Measurements from ENCODE around the gene UBL4A. TPM values are rescaled to one million over a fixed set of nuclear protein-coding genes. Genes with fewer than 3 reads are reported as not detected.

Gene UBL4A
- total RNA-seq, 1 donor from 2014 or later = 18.3 TPM

GRCh38 chrX:154441984-154442707 lies 44.3 kb downstream of the UBL4A start:
- ATAC-seq (no peak), DNase-seq (ENCODE audit: low spot score) (no peak)

- ATAC-seq = no peak
- DNase-seq (ENCODE audit: low spot score) = no peak
Measured at GRCh38 chrX:154441564-154441963, 44.9 kb downstream of the UBL4A start.

- DNase-seq (ENCODE audit: low spot score) (no peak), ATAC-seq (no peak)
Measured at GRCh38 chrX:154440623-154441357, 45.6 kb downstream of the UBL4A start.

DNA sequence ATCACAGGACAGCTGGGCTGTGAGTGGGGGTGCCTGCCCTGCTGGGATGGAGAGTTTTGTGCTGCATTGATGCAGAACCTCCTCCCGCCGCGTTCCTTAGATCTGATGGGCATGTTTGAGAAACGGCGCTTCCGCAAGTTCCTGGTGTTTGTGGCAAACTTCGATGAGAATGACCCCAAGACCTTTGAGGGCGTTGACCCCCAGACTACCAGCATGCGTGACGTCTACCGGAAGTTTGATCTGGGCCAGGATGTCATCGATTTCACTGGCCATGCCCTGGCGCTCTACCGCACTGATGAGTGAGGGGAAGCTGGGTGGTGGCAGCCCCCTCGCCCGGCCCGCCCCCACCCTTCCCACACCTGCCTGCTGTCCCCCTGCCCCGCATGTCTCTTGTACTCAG lies 46.6 kb downstream of the UBL4A start:
- ATAC-seq (peak; percentile 43), DNase-seq (ENCODE audit: low spot score) (peak; percentile 61)

- ATAC-seq = no peak
- DNase-seq (ENCODE audit: low spot score) = no peak
Measured at GRCh38 chrX:154437971-154438893, 48.2 kb downstream of the UBL4A start.

- ATAC-seq (peak; percentile 76), DNase-seq (ENCODE audit: low spot score) (peak; percentile 60)
Measured at GRCh38 chrX:154436983-154437752, 49.2 kb downstream of the UBL4A start, which contains the start of gene GDI1. GDI1 (plus strand) TSS chrX:154437154; CDS start chrX:154437255, 101 bp downstream.

- peak; percentile 67 for ATAC-seq
Measured at GRCh38 chrX:154436374-154436982, 49.9 kb downstream of the UBL4A start.

GRCh38 chrX:154435171-154435733 lies 51.2 kb downstream of the UBL4A start:
- DNase-seq (ENCODE audit: low spot score) (no peak), ATAC-seq (no peak)

More at GRCh38 chrX:154436374-154436982, 49.9 kb downstream of the UBL4A start:
- DNase-seq (ENCODE audit: low spot score) = no peak

DNA sequence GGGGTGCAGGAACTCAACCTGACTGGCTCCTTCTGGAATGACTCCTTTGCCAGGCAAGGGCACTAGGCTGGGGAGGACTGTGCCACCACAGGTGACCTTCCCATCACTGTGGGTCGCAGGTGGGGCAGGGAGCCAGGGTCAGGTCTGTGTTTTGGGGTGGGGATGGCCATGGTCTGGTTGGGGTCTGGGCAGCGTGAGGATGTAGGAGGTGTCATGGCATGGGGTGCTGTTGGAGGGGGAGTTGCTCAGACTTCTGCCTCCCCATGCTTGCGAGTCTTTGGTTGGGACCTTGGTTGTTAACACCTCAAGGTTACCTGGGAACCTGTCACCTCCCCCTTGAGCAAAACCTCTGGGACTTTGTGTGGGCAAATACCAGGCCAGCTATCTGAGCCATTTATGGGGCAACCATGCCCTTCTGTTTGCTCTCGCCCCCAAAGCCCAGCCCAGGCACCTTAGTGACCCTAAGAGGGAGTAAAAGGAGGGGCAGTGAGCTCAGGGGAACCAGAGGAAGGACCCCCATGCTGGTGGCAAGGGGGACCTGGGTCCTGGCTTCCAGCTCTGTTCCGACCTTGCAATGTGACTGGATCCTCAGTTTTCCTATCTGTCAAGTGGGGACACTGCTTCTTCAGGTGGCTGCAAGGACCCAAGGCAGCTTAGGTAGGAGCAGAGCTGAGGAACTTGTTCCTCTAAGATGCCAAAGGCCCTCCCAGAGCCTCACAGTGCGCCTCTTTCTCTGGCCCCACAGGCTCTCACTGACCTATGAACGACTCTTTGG lies 51.8 kb downstream of the UBL4A start:
- no peak for DNase-seq (ENCODE audit: low spot score)
- ATAC-seq = no peak

Other genes with a start within 250 kb of the UBL4A start
- gene OPN1MW3, start 229.0 kb downstream of the UBL4A start, total RNA-seq = not detected
- gene TEX28, start 191.5 kb downstream of the UBL4A start, total RNA-seq = not detected
- gene TKTL1, start 190.8 kb downstream of the UBL4A start, total RNA-seq = not detected
- gene FLNA, start 112.0 kb downstream of the UBL4A start, total RNA-seq = 76.6 TPM
- gene EMD, start 107.3 kb downstream of the UBL4A start, total RNA-seq = 19.5 TPM
- gene RPL10, start 88.2 kb downstream of the UBL4A start, total RNA-seq = 1,085 TPM
- gene DNASE1L1, start 77.4 kb downstream of the UBL4A start, total RNA-seq = 14.9 TPM
- 21.0 TPM for gene TAFAZZIN, start 75.1 kb downstream of the UBL4A start, total RNA-seq
- gene ATP6AP1, start 57.9 kb downstream of the UBL4A start, total RNA-seq = 26.2 TPM
- gene GDI1, start 49.5 kb downstream of the UBL4A start, total RNA-seq = 31.4 TPM
- gene FAM50A, start 42.5 kb downstream of the UBL4A start, total RNA-seq = 18.7 TPM
- gene PLXNA3, start 28.3 kb downstream of the UBL4A start, total RNA-seq = 4.5 TPM
- gene LAGE3, start 7.3 kb downstream of the UBL4A start, total RNA-seq = 12.0 TPM
- 3.7 TPM for gene SLC10A3, start 4.0 kb upstream of the UBL4A start, total RNA-seq
- gene FAM3A, start 29.6 kb upstream of the UBL4A start, total RNA-seq = 35.3 TPM
- 5.6 TPM for gene G6PD, start 60.2 kb upstream of the UBL4A start, total RNA-seq
- gene IKBKG, start 61.0 kb upstream of the UBL4A start, total RNA-seq = 69.0 TPM
- gene CTAG1A, start 98.5 kb upstream of the UBL4A start, total RNA-seq = not detected
- gene CTAG1B, start 132.7 kb upstream of the UBL4A start, total RNA-seq = not detected
- gene CTAG2, start 167.0 kb upstream of the UBL4A start, total RNA-seq = not detected